ENCODE data around the gene FGF19.
A peak's percentile ranks its signal among the peaks of the same experiment; 100 is the strongest.

FGF19 gene

GRCh38 chr11:69674886-69675714, 28.7 kb downstream of the FGF19 start, which contains the start of gene LTO1:
TSS of gene LTO1 (minus strand) at chr11:69675353. CDS start at chr11:69675239, 114 bp downstream.
- TF ChIP-seq CTCF (IDR thresholded peaks at IDR 0.05; ENCODE audit: low read depth, low read length): no peak
- peak; percentile 97 to 98 for DNase-seq (ENCODE audit: low read depth in 2 of 2)
- peak within 1 kb of the TSS; percentile 96 to 99 for H3K4me3 ChIP-seq (replicated peaks in 1 of 2; ENCODE audit: low read depth in 2 of 2, low read length in 2 of 2)

- DNase-seq (ENCODE audit: low read depth in 2 of 2): peak; percentile 80 to 92
- H3K4me3 ChIP-seq (replicated peaks in 1 of 2; ENCODE audit: low read depth in 2 of 2, low read length in 2 of 2): peak overlapping the region; percentile 96 to 99
- TF ChIP-seq CTCF (IDR thresholded peaks at IDR 0.05; ENCODE audit: low read depth, low read length): no peak
Observed at GRCh38 chr11:69674267-69674885, 29.4 kb downstream of the FGF19 start.

- no peak overlapping the region for H3K4me3 ChIP-seq (replicated peaks in 1 of 2; ENCODE audit: low read depth in 2 of 2, low read length in 2 of 2)
- no peak for DNase-seq (ENCODE audit: low read depth in 2 of 2)
- TF ChIP-seq CTCF (IDR thresholded peaks at IDR 0.05; ENCODE audit: low read depth, low read length): no peak
Observed at GRCh38 chr11:69671734-69672465, 31.9 kb downstream of the FGF19 start.

GRCh38 chr11:69670158-69670845, 33.5 kb downstream of the FGF19 start:
- peak; percentile 96 for TF ChIP-seq CTCF (IDR thresholded peaks at IDR 0.05; ENCODE audit: low read depth, low read length)
- peak; percentile 93 for DNase-seq (ENCODE audit: low read depth in 2 of 2)
- no peak overlapping the region for H3K4me3 ChIP-seq (replicated peaks in 1 of 2; ENCODE audit: low read depth in 2 of 2, low read length in 2 of 2)

GRCh38 chr11:69669486-69669885, 34.3 kb downstream of the FGF19 start:
- H3K4me3 ChIP-seq (replicated peaks in 1 of 2; ENCODE audit: low read depth in 2 of 2, low read length in 2 of 2): no peak overlapping the region
- TF ChIP-seq CTCF (IDR thresholded peaks at IDR 0.05; ENCODE audit: low read depth, low read length): no peak
- no peak for DNase-seq (ENCODE audit: low read depth in 2 of 2)

Data from cardiac fibroblast (primary cell).